ENCODE data around the gene JAK2.
"Not testable (repeated sequence)": the region's sequence is repeated elsewhere in the genome, so short reads cannot be mapped to it uniquely, and the experiment has no call there.

Gene JAK2

DNA sequence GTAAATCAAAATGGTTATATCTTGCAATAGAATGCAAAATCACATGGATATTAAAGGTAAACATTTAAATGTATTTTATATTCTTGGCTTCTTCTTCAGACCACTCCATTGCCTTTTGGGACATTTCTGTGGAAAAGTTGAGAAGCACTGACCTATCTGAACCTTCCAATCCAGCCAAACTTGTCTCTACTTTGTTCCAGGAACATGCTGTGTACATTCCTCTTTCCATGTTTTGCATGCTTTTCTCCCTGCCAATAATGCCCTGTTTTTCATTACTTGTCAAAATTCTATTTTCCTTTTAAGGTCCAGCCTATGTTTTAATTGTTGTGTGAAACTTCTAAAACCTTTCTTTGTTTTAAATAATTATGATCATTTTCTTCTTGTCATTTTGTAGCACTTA, 28.3 kb downstream of the JAK2 start:
- TF ChIP-seq ZFP30 (CRISPR knock-in tag; IDR thresholded peaks at IDR 0.05): no peak
- no peak for ATAC-seq

DNA sequence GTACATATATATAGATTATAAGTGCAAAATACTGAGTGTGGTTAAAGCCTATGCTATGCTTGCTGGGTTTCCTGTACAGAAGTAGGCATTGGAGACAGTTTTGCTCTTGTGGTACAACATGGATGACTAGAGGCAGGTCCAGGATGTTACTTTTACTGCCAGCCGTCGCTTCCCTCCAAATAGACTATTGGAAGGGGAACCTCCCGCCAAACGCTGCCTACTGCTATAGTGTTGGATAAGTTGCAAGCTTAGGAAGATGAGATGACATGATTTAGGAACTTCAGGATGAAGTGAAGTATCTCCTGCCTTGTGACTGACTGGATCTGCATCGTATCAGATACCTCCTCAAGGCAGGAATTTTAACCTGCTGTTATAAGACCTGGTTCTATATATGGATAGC, 30.9 kb downstream of the JAK2 start:
- TF ChIP-seq ARNTL (CRISPR knock-in tag; IDR thresholded peaks at IDR 0.05; ENCODE audit: borderline replicate concordance, low read depth) (no peak), ISL1 (CRISPR knock-in tag; IDR thresholded peaks at IDR 0.05) (no peak)
- ATAC-seq: no peak

DNA sequence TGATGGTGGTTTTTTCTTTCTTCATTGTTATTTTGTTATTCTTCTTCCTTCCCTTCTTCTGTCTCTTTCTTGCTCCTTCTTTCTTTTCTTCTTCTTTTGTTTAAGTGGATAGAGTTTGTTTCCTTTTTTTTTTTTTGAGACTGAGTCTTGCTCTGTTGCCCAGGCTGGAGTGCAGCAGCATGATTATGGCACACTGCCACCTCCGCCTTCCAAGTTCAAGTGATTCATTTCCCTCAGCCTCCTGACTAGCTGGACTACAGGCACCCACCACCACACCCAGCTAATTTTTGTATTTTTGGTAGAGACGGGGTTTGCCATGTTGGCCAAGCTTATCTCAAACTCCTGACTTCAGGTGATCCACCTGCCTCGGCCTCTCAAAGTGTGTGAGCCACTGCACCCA, 40.3 kb downstream of the JAK2 start:
- ATAC-seq: no peak
- TF ChIP-seq CSDC2 (CRISPR knock-in tag; IDR thresholded peaks at IDR 0.05): no peak
- no peak for TF ChIP-seq SNAI2 (CRISPR knock-in tag; IDR thresholded peaks at IDR 0.05)
- TF ChIP-seq OSR1 (CRISPR knock-in tag; IDR thresholded peaks at IDR 0.05): no peak
- no peak for TF ChIP-seq ZNF565 (CRISPR knock-in tag; conservative IDR thresholded peaks at IDR 0.05; ENCODE audit: low read depth)
- no peak for TF ChIP-seq ZNF8 (CRISPR knock-in tag; IDR thresholded peaks at IDR 0.05)
- TF ChIP-seq, protein P1, sequence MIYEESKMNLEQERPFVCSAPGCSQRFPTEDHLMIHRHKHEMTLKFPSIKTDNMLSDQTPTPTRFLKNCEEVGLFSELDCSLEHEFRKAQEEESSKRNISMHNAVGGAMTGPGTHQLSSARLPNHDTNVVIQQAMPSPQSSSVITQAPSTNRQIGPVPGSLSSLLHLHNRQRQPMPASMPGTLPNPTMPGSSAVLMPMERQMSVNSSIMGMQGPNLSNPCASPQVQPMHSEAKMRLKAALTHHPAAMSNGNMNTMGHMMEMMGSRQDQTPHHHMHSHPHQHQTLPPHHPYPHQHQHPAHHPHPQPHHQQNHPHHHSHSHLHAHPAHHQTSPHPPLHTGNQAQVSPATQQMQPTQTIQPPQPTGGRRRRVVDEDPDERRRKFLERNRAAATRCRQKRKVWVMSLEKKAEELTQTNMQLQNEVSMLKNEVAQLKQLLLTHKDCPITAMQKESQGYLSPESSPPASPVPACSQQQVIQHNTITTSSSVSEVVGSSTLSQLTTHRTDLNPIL (CRISPR knock-in tag; IDR thresholded peaks at IDR 0.05; ENCODE audit: low read depth): no peak
- no peak for TF ChIP-seq ISL1 (CRISPR knock-in tag; IDR thresholded peaks at IDR 0.05)
- TF ChIP-seq ESRRG (CRISPR knock-in tag; IDR thresholded peaks at IDR 0.05): no peak
- TF ChIP-seq ZNF70 (CRISPR knock-in tag; IDR thresholded peaks at IDR 0.05): no peak
- TF ChIP-seq RARB (CRISPR knock-in tag; IDR thresholded peaks at IDR 0.05): no peak
- TF ChIP-seq, protein P2, sequence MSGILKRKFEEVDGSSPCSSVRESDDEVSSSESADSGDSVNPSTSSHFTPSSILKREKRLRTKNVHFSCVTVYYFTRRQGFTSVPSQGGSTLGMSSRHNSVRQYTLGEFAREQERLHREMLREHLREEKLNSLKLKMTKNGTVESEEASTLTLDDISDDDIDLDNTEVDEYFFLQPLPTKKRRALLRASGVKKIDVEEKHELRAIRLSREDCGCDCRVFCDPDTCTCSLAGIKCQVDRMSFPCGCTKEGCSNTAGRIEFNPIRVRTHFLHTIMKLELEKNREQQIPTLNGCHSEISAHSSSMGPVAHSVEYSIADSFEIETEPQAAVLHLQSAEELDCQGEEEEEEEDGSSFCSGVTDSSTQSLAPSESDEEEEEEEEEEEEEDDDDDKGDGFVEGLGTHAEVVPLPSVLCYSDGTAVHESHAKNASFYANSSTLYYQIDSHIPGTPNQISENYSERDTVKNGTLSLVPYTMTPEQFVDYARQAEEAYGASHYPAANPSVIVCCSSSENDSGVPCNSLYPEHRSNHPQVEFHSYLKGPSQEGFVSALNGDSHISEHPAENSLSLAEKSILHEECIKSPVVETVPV (CRISPR knock-in tag; IDR thresholded peaks at IDR 0.05): no peak
- no peak for TF ChIP-seq GLIS3 (CRISPR knock-in tag; IDR thresholded peaks at IDR 0.05)
- no peak for TF ChIP-seq ZFP3 (CRISPR knock-in tag; IDR thresholded peaks at IDR 0.05)
- TF ChIP-seq ARNTL (CRISPR knock-in tag; IDR thresholded peaks at IDR 0.05; ENCODE audit: borderline replicate concordance, low read depth): no peak
- TF ChIP-seq, protein P3, sequence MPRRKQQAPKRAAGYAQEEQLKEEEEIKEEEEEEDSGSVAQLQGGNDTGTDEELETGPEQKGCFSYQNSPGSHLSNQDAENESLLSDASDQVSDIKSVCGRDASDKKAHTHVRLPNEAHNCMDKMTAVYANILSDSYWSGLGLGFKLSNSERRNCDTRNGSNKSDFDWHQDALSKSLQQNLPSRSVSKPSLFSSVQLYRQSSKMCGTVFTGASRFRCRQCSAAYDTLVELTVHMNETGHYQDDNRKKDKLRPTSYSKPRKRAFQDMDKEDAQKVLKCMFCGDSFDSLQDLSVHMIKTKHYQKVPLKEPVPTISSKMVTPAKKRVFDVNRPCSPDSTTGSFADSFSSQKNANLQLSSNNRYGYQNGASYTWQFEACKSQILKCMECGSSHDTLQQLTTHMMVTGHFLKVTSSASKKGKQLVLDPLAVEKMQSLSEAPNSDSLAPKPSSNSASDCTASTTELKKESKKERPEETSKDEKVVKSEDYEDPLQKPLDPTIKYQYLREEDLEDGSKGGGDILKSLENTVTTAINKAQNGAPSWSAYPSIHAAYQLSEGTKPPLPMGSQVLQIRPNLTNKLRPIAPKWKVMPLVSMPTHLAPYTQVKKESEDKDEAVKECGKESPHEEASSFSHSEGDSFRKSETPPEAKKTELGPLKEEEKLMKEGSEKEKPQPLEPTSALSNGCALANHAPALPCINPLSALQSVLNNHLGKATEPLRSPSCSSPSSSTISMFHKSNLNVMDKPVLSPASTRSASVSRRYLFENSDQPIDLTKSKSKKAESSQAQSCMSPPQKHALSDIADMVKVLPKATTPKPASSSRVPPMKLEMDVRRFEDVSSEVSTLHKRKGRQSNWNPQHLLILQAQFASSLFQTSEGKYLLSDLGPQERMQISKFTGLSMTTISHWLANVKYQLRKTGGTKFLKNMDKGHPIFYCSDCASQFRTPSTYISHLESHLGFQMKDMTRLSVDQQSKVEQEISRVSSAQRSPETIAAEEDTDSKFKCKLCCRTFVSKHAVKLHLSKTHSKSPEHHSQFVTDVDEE (CRISPR knock-in tag; IDR thresholded peaks at IDR 0.05): no peak
- no peak for TF ChIP-seq TCF4 (CRISPR knock-in tag; IDR thresholded peaks at IDR 0.05; ENCODE audit: borderline replicate concordance)
- TF ChIP-seq BACH2 (CRISPR knock-in tag; IDR thresholded peaks at IDR 0.05; ENCODE audit: borderline replicate concordance): no peak
- no peak for TF ChIP-seq TOX (CRISPR knock-in tag; IDR thresholded peaks at IDR 0.05; ENCODE audit: borderline replicate concordance)
- no peak for TF ChIP-seq PPARA (CRISPR knock-in tag; IDR thresholded peaks at IDR 0.05; ENCODE audit: borderline replicate concordance)

DNA sequence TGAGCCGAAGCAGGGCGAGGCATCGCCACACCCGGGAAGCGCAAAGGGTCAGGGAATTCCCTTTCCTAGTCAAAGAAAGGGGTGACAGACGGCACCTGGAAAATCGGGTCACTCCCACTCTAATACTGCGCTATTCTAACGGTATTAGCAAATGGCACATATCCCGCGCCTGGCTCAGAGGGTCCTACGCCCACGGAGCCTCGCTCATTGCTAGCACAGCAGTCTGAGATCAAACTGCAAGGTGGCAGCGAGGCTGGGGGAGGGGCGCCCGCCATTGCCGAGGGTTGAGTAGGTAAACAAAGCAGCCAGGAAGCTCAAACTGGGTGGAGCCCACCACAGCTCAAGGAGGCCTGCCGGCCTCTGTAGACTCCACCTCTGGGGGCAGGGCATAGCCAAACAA, 46.9 kb downstream of the JAK2 start:
- not testable (repeated sequence) for ATAC-seq

DNA sequence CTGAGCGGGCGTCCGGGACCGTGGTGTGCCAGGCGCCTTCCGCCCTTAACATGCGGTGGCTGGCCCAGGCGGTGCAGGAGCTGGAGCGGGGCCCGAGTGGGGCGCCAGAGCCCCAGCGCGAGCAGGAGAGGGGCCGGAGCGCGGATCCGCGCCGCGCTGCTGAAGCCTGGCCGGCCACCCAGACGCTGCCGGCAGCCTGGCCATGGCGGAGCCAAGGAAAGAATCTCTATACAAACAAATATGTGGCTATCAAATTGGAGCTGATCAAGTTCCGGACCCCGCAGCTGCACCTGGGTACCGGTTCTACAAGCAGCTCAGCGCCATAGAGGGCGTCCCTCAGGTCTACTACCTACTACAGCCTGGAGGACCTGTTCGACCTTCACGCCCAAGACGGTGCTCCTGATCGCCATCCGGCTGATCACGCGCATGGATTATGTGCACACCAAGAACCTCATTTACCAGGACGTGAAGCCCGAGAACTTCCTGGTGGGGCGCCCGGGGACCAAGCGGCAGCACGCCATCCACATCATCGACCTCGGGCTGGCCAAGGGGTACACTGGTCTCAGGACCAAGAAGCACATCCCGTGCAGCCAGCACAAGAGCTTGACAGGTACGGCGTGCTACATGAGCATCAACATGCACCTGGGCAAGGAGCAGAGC, 55.8 kb downstream of the JAK2 start:
- ATAC-seq: no peak
- TF ChIP-seq PPARA (CRISPR knock-in tag; IDR thresholded peaks at IDR 0.05; ENCODE audit: borderline replicate concordance): no peak
- TF ChIP-seq RARB (CRISPR knock-in tag; IDR thresholded peaks at IDR 0.05): no peak
- TF ChIP-seq, protein P3 (CRISPR knock-in tag; IDR thresholded peaks at IDR 0.05): no peak
- TF ChIP-seq, protein P1 (CRISPR knock-in tag; IDR thresholded peaks at IDR 0.05; ENCODE audit: low read depth): no peak
- TF ChIP-seq, protein P2 (CRISPR knock-in tag; IDR thresholded peaks at IDR 0.05): no peak
